Measurements from ENCODE around the gene SPARCL1.

DNA sequence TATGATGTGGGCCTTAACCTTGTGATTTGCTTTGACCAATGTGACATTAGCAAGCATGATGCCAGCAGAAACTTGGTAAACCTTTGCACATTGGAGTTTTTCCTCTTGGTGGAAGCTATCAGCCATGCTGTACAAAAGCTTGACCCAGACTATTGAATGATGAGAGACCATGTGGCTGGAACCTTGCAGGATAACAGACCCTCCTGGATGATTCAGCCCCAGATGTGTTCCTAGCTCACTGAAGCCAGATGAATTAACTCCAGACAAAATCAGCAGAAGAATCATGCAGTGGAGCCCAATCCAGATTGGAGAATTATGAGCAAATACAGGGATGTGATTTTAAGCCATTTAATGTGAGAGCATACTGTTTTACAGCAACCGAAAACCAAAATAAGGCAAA, 16.8 kb downstream of the SPARCL1 start:
- TF ChIP-seq, protein P1, sequence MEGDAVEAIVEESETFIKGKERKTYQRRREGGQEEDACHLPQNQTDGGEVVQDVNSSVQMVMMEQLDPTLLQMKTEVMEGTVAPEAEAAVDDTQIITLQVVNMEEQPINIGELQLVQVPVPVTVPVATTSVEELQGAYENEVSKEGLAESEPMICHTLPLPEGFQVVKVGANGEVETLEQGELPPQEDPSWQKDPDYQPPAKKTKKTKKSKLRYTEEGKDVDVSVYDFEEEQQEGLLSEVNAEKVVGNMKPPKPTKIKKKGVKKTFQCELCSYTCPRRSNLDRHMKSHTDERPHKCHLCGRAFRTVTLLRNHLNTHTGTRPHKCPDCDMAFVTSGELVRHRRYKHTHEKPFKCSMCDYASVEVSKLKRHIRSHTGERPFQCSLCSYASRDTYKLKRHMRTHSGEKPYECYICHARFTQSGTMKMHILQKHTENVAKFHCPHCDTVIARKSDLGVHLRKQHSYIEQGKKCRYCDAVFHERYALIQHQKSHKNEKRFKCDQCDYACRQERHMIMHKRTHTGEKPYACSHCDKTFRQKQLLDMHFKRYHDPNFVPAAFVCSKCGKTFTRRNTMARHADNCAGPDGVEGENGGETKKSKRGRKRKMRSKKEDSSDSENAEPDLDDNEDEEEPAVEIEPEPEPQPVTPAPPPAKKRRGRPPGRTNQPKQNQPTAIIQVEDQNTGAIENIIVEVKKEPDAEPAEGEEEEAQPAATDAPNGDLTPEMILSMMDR (conservative IDR thresholded peaks at IDR 0.05; ENCODE audit: low read length) = no peak
- no peak for TF ChIP-seq EZH2phosphoT487 (IDR thresholded peaks at IDR 0.05; ENCODE audit: borderline replicate concordance)

All from Loucy (cell line).